CD4-positive, alpha-beta T cell (primary cell): ENCODE data around the gene EP300. TPM values are rescaled to one million over a fixed set of nuclear protein-coding genes. Genes with fewer than 3 reads are reported as not detected.

Experiments
- ATAC-seq: fragments of 200-7000 bp; cut with Tn5 transposase; one replicate; pipeline ENCODE4 v1.10.0; 2022; ENCODE audit warnings: mild to moderate bottlenecking; ENCODE audit not compliant: poor library complexity
- CTCF ChIA-PET: fragments of 350-600 bp; sonication (Branson Sonifier 250); formaldehyde crosslinking; loops from one replicate; lab custom pipeline; 2021; ENCODE audit warnings: antibody characterized with exemption, inconsistent platforms; lab: Charles Lee
- POLR2A ChIA-PET: fragments of 350-600 bp; sonication (Branson Sonifier 250); formaldehyde crosslinking; loops from one replicate; lab custom pipeline; 2021; ENCODE audit warnings: antibody characterized with exemption, inconsistent platforms; lab: Charles Lee
- DNase-seq, 14 experiments: peaks; one replicate each; pipeline ENCODE4 v3.0.0-alpha.2; 2013 to 2020; ENCODE audit warnings: mixed read lengths in 2 of 14
- H3K27ac ChIP-seq, 2 donors: one replicate each; pipeline versions ENCODE4 v1.5.1 to v1.7.0; 2013; ENCODE audit warnings: low read length in 2 of 2, low read depth in 1 of 2, mild to moderate bottlenecking in 1 of 2
- H3K27me3 ChIP-seq, 2 experiments: 1 replicate in 1 of 2; 2 replicates in 1 of 2; pipeline versions ENCODE4 v1.6.1 to v1.7.0; 2013; ENCODE audit warnings: low read length in 2 of 2, control low read depth in 1 of 2, mild to moderate bottlenecking in 1 of 2, moderate library complexity in 1 of 2; ENCODE audit not compliant: insufficient read depth in 2 of 2, control insufficient read depth in 1 of 2
- H3K36me3 ChIP-seq: one replicate; pipeline ENCODE4 v1.6.1; 2013; ENCODE audit warnings: low read length, control low read depth; ENCODE audit not compliant: insufficient read depth
- H3K4me1 ChIP-seq: one replicate; pipeline ENCODE4 v1.6.1; 2013; ENCODE audit warnings: low read length, control low read depth; ENCODE audit not compliant: insufficient read depth
- H3K4me3 ChIP-seq: one replicate; pipeline ENCODE4 v1.5.1; 2013; ENCODE audit warnings: mild to moderate bottlenecking, low read length, moderate library complexity
- H3K9me3 ChIP-seq, 2 experiments: 1 replicate in 1 of 2; 2 replicates in 1 of 2; pipeline versions ENCODE4 v1.6.1 to v1.7.0; 2013; ENCODE audit warnings: low read length in 2 of 2, mild to moderate bottlenecking in 2 of 2, control low read depth in 1 of 2, moderate library complexity in 1 of 2; ENCODE audit not compliant: control insufficient read depth in 1 of 2, insufficient read depth in 1 of 2
- H3K27ac Mint-ChIP-seq: one replicate; pipeline ENCODE4 v1.8.0; 2020; ENCODE audit warnings: mixed read lengths
- H3K27me3 Mint-ChIP-seq: one replicate; pipeline ENCODE4 v1.8.0; 2021; ENCODE audit warnings: mixed read lengths
- H3K36me3 Mint-ChIP-seq: one replicate; pipeline ENCODE4 v1.8.0; 2021; ENCODE audit warnings: low read depth, mixed read lengths
- H3K4me1 Mint-ChIP-seq: one replicate; pipeline ENCODE4 v1.8.0; 2021; ENCODE audit warnings: low read depth, mixed read lengths
- H3K4me3 Mint-ChIP-seq: one replicate; pipeline ENCODE4 v1.8.0; 2020; ENCODE audit warnings: mild to moderate bottlenecking, mixed read lengths
- H3K9me3 Mint-ChIP-seq: one replicate; pipeline ENCODE4 v1.8.0; 2020; ENCODE audit warnings: mixed read lengths
- CTCF ChIP-seq: fragments of 200-600 bp; IDR thresholded peaks from one replicate; pipeline ENCODE4 v1.8.0; 2022; ENCODE audit warnings: antibody characterized with exemption, mild to moderate bottlenecking
- intact Hi-C, 2 experiments: fragments of 100-400 bp; cut with DNase I in 1 of 2; cut with micrococcal nuclease in 1 of 2; formaldehyde crosslinking; loops; one replicate each; pipeline versions ENCODE4 v1.15.1 to v1.9.0; 2023 to 2025; cut with DNase I, micrococcal nuclease
- total RNA-seq, 174 experiments: library from RNA in 2 of 174; stranded (reverse) in 2 of 174; gene quantifications; one replicate each; pipeline ENCODE4 v1.2.3 and lab custom pipeline; 2021 to 2026

Gene EP300
- total RNA-seq, 2 experiments from 2014 or later, result 126 to 134 TPM

- Histone ChIP-seq H3K27ac (no peak overlapping the region), H3K4me1 (no peaks in the 10 kb centered on the region), H3K36me3 (no peaks in the 10 kb centered on the region), H3K27me3 (no peaks in the 10 kb centered on the region), H3K4me3 (no peak overlapping the region), H3K9me3 (no peaks in the 10 kb centered on the region)
- Mint-ChIP-seq H3K27ac (no peak overlapping the region), H3K4me3 (no peak overlapping the region), H3K27me3 (no peaks in the 10 kb centered on the region), H3K4me1 (peaks cover 6% of the 10 kb centered on the region), H3K9me3 (no peaks in the 10 kb centered on the region), H3K36me3 (no peaks in the 10 kb centered on the region)
- TF ChIP-seq CTCF, result no peak
- intact Hi-C loops, result no loop called here
- POLR2A ChIA-PET, result no interaction called here
- CTCF ChIA-PET, result no interaction called here
- DNase-seq (no peak), ATAC-seq (no peak)
Measured at GRCh38 chr22:41050883-41051282, 41.5 kb upstream of the EP300 start.

GRCh38 chr22:41052661-41053490 is 39.5 kb upstream of the EP300 start:
- Histone ChIP-seq H3K36me3 (no peaks in the 10 kb centered on the region), H3K27me3 (no peaks in the 10 kb centered on the region), H3K9me3 (no peaks in the 10 kb centered on the region), H3K4me1 (no peaks in the 10 kb centered on the region), H3K27ac (no peak overlapping the region), H3K4me3 (no peak overlapping the region)
- no peak for TF ChIP-seq CTCF
- CTCF ChIA-PET, result interaction anchor here (1.9 kb wide), 1 partner anchor 130 kb away, joined by 5 read pairs; no protein-coding TSS in a partner anchor
- H3K4me1 Mint-ChIP-seq, result peaks cover 6% of the 10 kb centered on the region
- H3K27ac Mint-ChIP-seq, result no peak overlapping the region
- no peaks in the 10 kb centered on the region for H3K36me3 Mint-ChIP-seq
- POLR2A ChIA-PET, result interaction anchor here (0.7 to 0.8 kb wide), 2 partner anchors 31 to 41 kb away, joined by 3 to 4 read pairs; no protein-coding TSS in a partner anchor
- no peaks in the 10 kb centered on the region for H3K9me3 Mint-ChIP-seq
- H3K27me3 Mint-ChIP-seq, result no peaks in the 10 kb centered on the region
- ATAC-seq, result no peak
- intact Hi-C loops, result no loop called here
- H3K4me3 Mint-ChIP-seq, result no peak overlapping the region
- DNase-seq, result no peak

- ATAC-seq (no peak), DNase-seq (no peak)
- intact Hi-C loops, result no loop called here
- no peak for TF ChIP-seq CTCF
- no peaks in the 10 kb centered on the region for H3K36me3 ChIP-seq
- Mint-ChIP-seq H3K27me3 (no peaks in the 10 kb centered on the region), H3K36me3 (no peaks in the 10 kb centered on the region), H3K4me3 (no peak overlapping the region), H3K27ac (no peak overlapping the region), H3K4me1 (peaks cover 6% of the 10 kb centered on the region), H3K9me3 (no peaks in the 10 kb centered on the region)
- POLR2A ChIA-PET, result no interaction called here
- H3K4me3 ChIP-seq, result no peak overlapping the region
- CTCF ChIA-PET, result no interaction called here
- H3K27me3 ChIP-seq, result no peaks in the 10 kb centered on the region
- H3K9me3 ChIP-seq, result no peaks in the 10 kb centered on the region
- H3K4me1 ChIP-seq, result no peaks in the 10 kb centered on the region
- H3K27ac ChIP-seq, result no peak overlapping the region
Measured at GRCh38 chr22:41057076-41057475, 35.3 kb upstream of the EP300 start.
